HepG2 (cell line): ENCODE results near the gene TAF6L. TPM values are rescaled to one million over a fixed set of nuclear protein-coding genes. Genes with fewer than 3 reads are reported as not detected.
A peak's percentile ranks its signal among the peaks of the same experiment; 100 is the strongest.

Experiments
- CENPT ChIP-seq: sonication (generic); formaldehyde crosslinking; IDR thresholded peaks from 2 replicates; pipeline ENCODE4 v1.8.0; 2022; ENCODE audit warnings: low read depth, mild to moderate bottlenecking, moderate library complexity, missing genetic modification reagents
- CENPX ChIP-seq: sonication (generic); formaldehyde crosslinking; IDR thresholded peaks from 2 replicates; pipeline ENCODE4 v1.9.0; 2021; ENCODE audit warnings: mild to moderate bottlenecking, missing genetic modification reagents, moderate library complexity
- CERS6 ChIP-seq: sonication (generic); formaldehyde crosslinking; IDR thresholded peaks from 2 replicates; pipeline ENCODE4 v1.5.0; 2020; ENCODE audit warnings: missing genetic modification reagents
- FOXA1 ChIP-seq, 2 experiments: fragments of 450-650 bp in 1 of 2; sonication (generic) in 1 of 2; formaldehyde crosslinking in 1 of 2; IDR thresholded peaks; 2 replicates each; pipeline versions ENCODE4 v1.4.0 to v1.6.1; 2016 to 2020; ENCODE audit warnings: missing genetic modification reagents in 1 of 2
- IKZF4 ChIP-seq: sonication (generic); formaldehyde crosslinking; IDR thresholded peaks from 2 replicates; pipeline ENCODE4 v1.5.1; 2020; ENCODE audit warnings: borderline replicate concordance, mild to moderate bottlenecking, low read depth, missing genetic modification reagents; ENCODE audit errors: not compliant biosample characterization
- IRF1 ChIP-seq: sonication (generic); formaldehyde crosslinking; IDR thresholded peaks from 2 replicates; pipeline ENCODE4 v1.4.0; 2020; ENCODE audit warnings: low read depth, mild to moderate bottlenecking, missing genetic modification reagents
- MAX ChIP-seq: IDR thresholded peaks from 2 replicates; pipeline ENCODE4 v1.6.1; 2012; ENCODE audit warnings: inconsistent platforms
- NFE2L2 ChIP-seq: fragments of 150-350 bp; IDR thresholded peaks from 2 replicates; pipeline ENCODE4 v1.6.1; 2014; ENCODE audit warnings: low read length
- NFIB ChIP-seq: sonication (generic); formaldehyde crosslinking; IDR thresholded peaks from 2 replicates; pipeline ENCODE4 v1.9.0; 2021; ENCODE audit warnings: missing genetic modification reagents, mild to moderate bottlenecking, borderline replicate concordance
- NFRKB ChIP-seq: fragments of 450-650 bp; IDR thresholded peaks from 2 replicates; pipeline ENCODE4 v1.6.1; 2017
- POGK ChIP-seq: sonication (generic); formaldehyde crosslinking; conservative IDR thresholded peaks from 2 replicates; pipeline ENCODE4 v1.8.0; 2022; ENCODE audit warnings: mild to moderate bottlenecking, moderate library complexity, missing genetic modification reagents
- RAD51 ChIP-seq: fragments of 450-650 bp; IDR thresholded peaks from 2 replicates; pipeline ENCODE4 v1.6.1; 2016; ENCODE audit warnings: borderline replicate concordance
- ZBTB20 ChIP-seq: sonication (generic); formaldehyde crosslinking; IDR thresholded peaks from 2 replicates; pipeline ENCODE4 v1.8.1; 2023; ENCODE audit warnings: missing genetic modification reagents, low read depth, mild to moderate bottlenecking, borderline replicate concordance
- ZNF142 ChIP-seq: sonication (generic); formaldehyde crosslinking; IDR thresholded peaks from 2 replicates; pipeline ENCODE4 v1.4.0; 2020; ENCODE audit warnings: missing genetic modification reagents
- ZNF382 ChIP-seq: sonication (generic); formaldehyde crosslinking; IDR thresholded peaks from 2 replicates; pipeline ENCODE4 v1.5.0; 2020; ENCODE audit warnings: missing genetic modification reagents, mild to moderate bottlenecking, borderline replicate concordance
- ZNF446 ChIP-seq: sonication (generic); formaldehyde crosslinking; IDR thresholded peaks from 2 replicates; pipeline ENCODE4 v1.5.0; 2020; ENCODE audit warnings: mild to moderate bottlenecking, missing genetic modification reagents
- ZNF572 ChIP-seq: sonication (generic); formaldehyde crosslinking; IDR thresholded peaks from 2 replicates; pipeline ENCODE4 v1.5.1; 2020; ENCODE audit warnings: mild to moderate bottlenecking, missing genetic modification reagents
- ZNF598 ChIP-seq: sonication (generic); formaldehyde crosslinking; IDR thresholded peaks from 2 replicates; pipeline ENCODE4 v1.5.1; 2020; ENCODE audit warnings: mild to moderate bottlenecking, missing genetic modification reagents, borderline replicate concordance
- ZNF781 ChIP-seq: sonication (generic); formaldehyde crosslinking; IDR thresholded peaks from 2 replicates; pipeline ENCODE4 v1.5.1; 2020; ENCODE audit warnings: borderline replicate concordance, mild to moderate bottlenecking, missing genetic modification reagents; ENCODE audit errors: not compliant biosample characterization
- polyA plus RNA-seq, 8 experiments: library from polyadenylated mRNA; depleted of rRNA in 3 of 8; stranded (reverse) in 7 of 8; unstranded in 1 of 8; fragments of >200 nt; fragmentation: Illumina TruSeq in 4 of 8; extraction: Trizol in 4 of 8; gene quantifications; 2 replicates each; pipeline versions ENCODE4 v1.2.1 to v1.2.3, GENCODE V29; 2011 to 2016; ENCODE audit warnings: low read depth in 4 of 8, missing spikeins in 1 of 8, mixed read lengths in 1 of 8; ENCODE audit not compliant: insufficient read depth in 1 of 8
- total RNA-seq, 5 experiments: library from RNA; depleted of rRNA; stranded (reverse); fragments of >200 nt; fragmentation: Illumina TruSeq; extraction: Trizol; gene quantifications; 2 replicates each; pipeline ENCODE4 v1.2.3, GENCODE V29; 2016; ENCODE audit warnings: low read depth in 1 of 5

TAF6L gene
- total and polyA plus RNA-seq, 2 of the 13 experiments (the other 11 are each of a cell fraction or from before 2014, with no cell fraction given), result 12.6 to 19.4 TPM

GRCh38 chr11:62805076-62805892 is 34.1 kb downstream of the TAF6L start, which contains the start of gene NXF1 (continued):
- peak; percentile 79 for TF ChIP-seq ZNF781 (CRISPR knock-in tag)
- TF ChIP-seq FOXA1 (IDR thresholded peaks at IDR 0.05), result no peak
- TF ChIP-seq FOXA1 (CRISPR knock-in tag; IDR thresholded peaks at IDR 0.05), result peak; percentile 56
- no peak for TF ChIP-seq CENPT
- peak; percentile 53; the same call in 1 of the 2 replicates for TF ChIP-seq ZBTB20 (CRISPR knock-in tag)
- TF ChIP-seq ZNF382 (CRISPR knock-in tag), result no peak
- no peak for TF ChIP-seq NFRKB
- no peak for TF ChIP-seq IRF1 (CRISPR knock-in tag)
- no peak for TF ChIP-seq ZNF572 (CRISPR knock-in tag)
- peak; percentile 73 for TF ChIP-seq MAX
- TF ChIP-seq NFE2L2, result no peak
- TF ChIP-seq NFIB (CRISPR knock-in tag), result no peak
- TF ChIP-seq ZNF446 (CRISPR knock-in tag), result peak; percentile 84; the same call in 1 of the 2 replicates
- TF ChIP-seq RAD51, result no peak
- TF ChIP-seq CERS6 (CRISPR knock-in tag), result no peak
- peak; percentile 67; the same call in 1 of the 2 replicates for TF ChIP-seq POGK (CRISPR knock-in tag)
- no peak for TF ChIP-seq ZNF598
- no peak for TF ChIP-seq CENPX (CRISPR knock-in tag)
- TF ChIP-seq IKZF4 (CRISPR knock-in tag), result peak; percentile 44
- peak; percentile 92 for TF ChIP-seq ZNF142 (CRISPR knock-in tag)
